ENCODE measurements around the gene TM4SF5. TPM values are rescaled to one million over a fixed set of nuclear protein-coding genes. Genes with fewer than 3 reads are reported as not detected.

The TM4SF5 gene
- polyA plus RNA-seq, 1 experiment: not detected

DNA sequence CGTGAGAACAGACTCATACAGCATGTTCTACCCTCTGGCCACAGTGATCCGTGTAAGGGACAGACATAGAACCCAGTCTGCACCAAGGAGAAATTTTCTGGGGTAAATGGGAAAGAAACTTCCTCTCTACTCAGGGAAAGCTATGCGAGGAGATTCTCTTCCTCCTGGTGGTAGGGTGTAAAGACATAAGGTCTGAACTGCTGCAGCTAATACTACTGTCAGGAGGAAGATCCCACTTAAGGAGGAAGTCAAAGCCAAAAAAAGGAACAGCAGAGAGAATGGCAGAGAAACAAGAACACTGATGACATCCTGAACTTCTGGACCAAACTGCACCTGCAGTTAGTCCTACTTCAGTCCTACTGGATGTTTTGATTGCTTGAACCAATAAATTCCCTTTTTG, 7.1 kb upstream of the TM4SF5 start:
- Histone ChIP-seq H3K4me3 (ENCODE audit: low read depth, low read length) (no peak overlapping the region), H3K27me3 (ENCODE audit: control insufficient read depth, insufficient read depth, low read length) (peaks cover 10% of the 10 kb centered on the region), H3K27ac (ENCODE audit: low read depth, low read length) (no peak overlapping the region), H3K9me3 (ENCODE audit: control insufficient read depth, insufficient read depth, low read length) (no peaks in the 10 kb centered on the region)
- TF ChIP-seq, protein P1, sequence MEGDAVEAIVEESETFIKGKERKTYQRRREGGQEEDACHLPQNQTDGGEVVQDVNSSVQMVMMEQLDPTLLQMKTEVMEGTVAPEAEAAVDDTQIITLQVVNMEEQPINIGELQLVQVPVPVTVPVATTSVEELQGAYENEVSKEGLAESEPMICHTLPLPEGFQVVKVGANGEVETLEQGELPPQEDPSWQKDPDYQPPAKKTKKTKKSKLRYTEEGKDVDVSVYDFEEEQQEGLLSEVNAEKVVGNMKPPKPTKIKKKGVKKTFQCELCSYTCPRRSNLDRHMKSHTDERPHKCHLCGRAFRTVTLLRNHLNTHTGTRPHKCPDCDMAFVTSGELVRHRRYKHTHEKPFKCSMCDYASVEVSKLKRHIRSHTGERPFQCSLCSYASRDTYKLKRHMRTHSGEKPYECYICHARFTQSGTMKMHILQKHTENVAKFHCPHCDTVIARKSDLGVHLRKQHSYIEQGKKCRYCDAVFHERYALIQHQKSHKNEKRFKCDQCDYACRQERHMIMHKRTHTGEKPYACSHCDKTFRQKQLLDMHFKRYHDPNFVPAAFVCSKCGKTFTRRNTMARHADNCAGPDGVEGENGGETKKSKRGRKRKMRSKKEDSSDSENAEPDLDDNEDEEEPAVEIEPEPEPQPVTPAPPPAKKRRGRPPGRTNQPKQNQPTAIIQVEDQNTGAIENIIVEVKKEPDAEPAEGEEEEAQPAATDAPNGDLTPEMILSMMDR (IDR thresholded peaks at IDR 0.05; ENCODE audit: low read depth, low read length): no peak
- POLR2A ChIA-PET: no interaction called here
- DNase-seq (ENCODE audit: low read depth, low spot score): no peak
- CTCF ChIA-PET: no interaction called here

DNA sequence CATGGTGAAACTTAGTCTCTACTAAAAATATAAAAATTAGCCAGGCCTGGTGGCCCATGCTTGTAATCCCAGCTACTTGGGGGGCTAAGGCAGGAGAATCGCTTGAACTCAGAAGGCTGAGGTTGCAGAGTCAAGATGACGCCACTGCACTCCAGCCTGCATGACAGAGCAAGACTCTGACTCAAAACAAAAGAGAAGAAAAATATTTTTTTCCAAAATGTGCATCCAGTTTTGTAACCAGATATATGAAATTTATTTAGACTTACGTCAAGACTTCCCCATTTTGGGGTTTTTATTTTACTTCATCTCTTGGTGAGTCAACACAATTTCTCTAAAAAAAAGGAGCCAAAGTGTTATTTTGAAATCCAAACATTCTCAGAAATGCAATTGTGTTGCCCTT, 5.5 kb upstream of the TM4SF5 start:
- DNase-seq (ENCODE audit: low read depth, low spot score): no peak
- H3K27ac ChIP-seq (ENCODE audit: low read depth, low read length): no peak overlapping the region
- POLR2A ChIA-PET: no interaction called here
- H3K27me3 ChIP-seq (ENCODE audit: control insufficient read depth, insufficient read depth, low read length): peaks cover 14% of the 10 kb centered on the region
- TF ChIP-seq, protein P1 (IDR thresholded peaks at IDR 0.05; ENCODE audit: low read depth, low read length): no peak
- H3K9me3 ChIP-seq (ENCODE audit: control insufficient read depth, insufficient read depth, low read length): no peaks in the 10 kb centered on the region
- CTCF ChIA-PET: no interaction called here
- H3K4me3 ChIP-seq (ENCODE audit: low read depth, low read length): no peak overlapping the region

DNA sequence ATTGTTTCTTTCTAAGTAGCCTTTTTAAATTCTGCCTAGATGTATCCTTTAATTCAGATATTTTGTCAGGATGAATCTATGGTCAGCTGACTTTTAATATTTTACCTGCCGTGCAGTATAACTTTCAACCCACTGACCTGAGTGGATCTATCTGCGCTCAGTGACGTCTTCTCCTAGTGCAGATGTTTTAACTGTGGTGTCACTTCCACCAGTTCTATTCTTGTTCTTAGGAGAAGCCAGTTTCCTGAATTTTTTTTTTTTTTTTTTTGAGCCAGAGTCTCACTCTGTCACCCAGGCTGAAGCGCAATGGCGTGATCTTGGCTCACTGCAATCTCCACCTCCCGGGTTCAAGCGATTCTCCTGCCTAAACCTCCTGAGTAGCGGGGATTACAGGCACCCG, 5.0 kb upstream of the TM4SF5 start:
- TF ChIP-seq, protein P1 (IDR thresholded peaks at IDR 0.05; ENCODE audit: low read depth, low read length): no peak
- Histone ChIP-seq H3K9me3 (ENCODE audit: control insufficient read depth, insufficient read depth, low read length) (no peaks in the 10 kb centered on the region), H3K4me3 (ENCODE audit: low read depth, low read length) (no peak overlapping the region), H3K27ac (ENCODE audit: low read depth, low read length) (no peak overlapping the region), H3K27me3 (ENCODE audit: control insufficient read depth, insufficient read depth, low read length) (peaks cover 17% of the 10 kb centered on the region)
- no peak for DNase-seq (ENCODE audit: low read depth, low spot score)
- POLR2A ChIA-PET: no interaction called here
- CTCF ChIA-PET: no interaction called here

DNA sequence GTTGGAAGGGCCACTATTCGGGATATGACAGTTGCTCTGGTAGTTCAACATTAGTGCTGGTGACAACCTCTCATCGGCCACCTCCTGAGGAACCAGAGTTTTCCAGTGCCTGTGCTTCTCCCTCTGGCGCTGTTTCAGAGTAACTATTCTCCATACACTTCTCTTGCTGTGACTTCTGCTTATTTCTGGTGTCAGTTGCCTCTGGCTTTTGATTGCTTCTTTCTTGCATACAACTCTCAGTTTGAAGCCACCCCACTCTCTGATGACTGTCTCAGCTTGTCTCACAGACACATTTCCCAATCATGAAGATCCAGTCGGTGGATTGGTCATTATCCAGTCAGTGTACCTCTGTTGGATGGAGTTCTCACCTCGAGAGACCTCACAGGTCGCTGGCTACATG, 3.4 kb upstream of the TM4SF5 start:
- Histone ChIP-seq H3K27me3 (ENCODE audit: control insufficient read depth, insufficient read depth, low read length) (peaks cover 24% of the 10 kb centered on the region), H3K4me3 (ENCODE audit: low read depth, low read length) (no peak overlapping the region), H3K9me3 (ENCODE audit: control insufficient read depth, insufficient read depth, low read length) (no peaks in the 10 kb centered on the region), H3K27ac (ENCODE audit: low read depth, low read length) (no peak overlapping the region)
- ChIA-PET CTCF (interaction anchor here (0.6 kb wide), 1 partner anchor 9 kb away, joined by 3 read pairs; no protein-coding TSS in a partner anchor), POLR2A (no interaction called here)
- TF ChIP-seq, protein P1 (IDR thresholded peaks at IDR 0.05; ENCODE audit: low read depth, low read length): no peak
- no peak for DNase-seq (ENCODE audit: low read depth, low spot score)

DNA sequence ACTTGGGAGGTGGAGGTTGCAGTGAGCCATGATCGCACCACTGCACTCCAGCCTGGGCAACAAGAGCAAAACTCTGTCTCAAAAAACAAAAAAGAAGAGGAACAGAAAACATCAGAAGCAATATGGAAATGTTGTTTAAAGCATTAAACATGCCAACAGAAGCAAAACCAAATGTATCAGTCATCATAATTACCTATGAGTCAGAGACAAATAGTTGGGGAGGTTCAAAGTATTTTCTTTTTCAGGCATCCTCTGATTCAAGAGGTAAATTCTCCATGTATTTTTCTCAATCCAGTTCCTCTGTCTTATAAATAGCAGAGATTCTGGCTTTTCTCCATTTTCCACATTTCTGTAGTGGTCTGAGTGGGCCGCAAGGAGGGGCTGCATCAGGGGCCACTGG, 2.1 kb upstream of the TM4SF5 start:
- ChIA-PET CTCF (no interaction called here), POLR2A (no interaction called here)
- Histone ChIP-seq H3K9me3 (ENCODE audit: control insufficient read depth, insufficient read depth, low read length) (no peaks in the 10 kb centered on the region), H3K4me3 (ENCODE audit: low read depth, low read length) (no peak overlapping the region), H3K27me3 (ENCODE audit: control insufficient read depth, insufficient read depth, low read length) (peaks cover 26% of the 10 kb centered on the region), H3K27ac (ENCODE audit: low read depth, low read length) (no peak overlapping the region)
- TF ChIP-seq, protein P1 (IDR thresholded peaks at IDR 0.05; ENCODE audit: low read depth, low read length): no peak
- DNase-seq (ENCODE audit: low read depth, low spot score): no peak

All from AG04450 (cell line).